GM21737 (cell line): ENCODE measurements around the gene ARHGAP21.

Experiments used
- ATAC-seq: cut with Tn5 transposase; IDR thresholded peaks from one replicate; pipeline ENCODE4 v1.9.1; 2021; ENCODE audit warnings: mild to moderate bottlenecking, moderate library complexity; ENCODE audit not compliant: unreplicated experiment

Gene ARHGAP21

GRCh38 chr10:24542314-24543270, 181.1 kb downstream of the ARHGAP21 start:
- ATAC-seq = no peak

DNA sequence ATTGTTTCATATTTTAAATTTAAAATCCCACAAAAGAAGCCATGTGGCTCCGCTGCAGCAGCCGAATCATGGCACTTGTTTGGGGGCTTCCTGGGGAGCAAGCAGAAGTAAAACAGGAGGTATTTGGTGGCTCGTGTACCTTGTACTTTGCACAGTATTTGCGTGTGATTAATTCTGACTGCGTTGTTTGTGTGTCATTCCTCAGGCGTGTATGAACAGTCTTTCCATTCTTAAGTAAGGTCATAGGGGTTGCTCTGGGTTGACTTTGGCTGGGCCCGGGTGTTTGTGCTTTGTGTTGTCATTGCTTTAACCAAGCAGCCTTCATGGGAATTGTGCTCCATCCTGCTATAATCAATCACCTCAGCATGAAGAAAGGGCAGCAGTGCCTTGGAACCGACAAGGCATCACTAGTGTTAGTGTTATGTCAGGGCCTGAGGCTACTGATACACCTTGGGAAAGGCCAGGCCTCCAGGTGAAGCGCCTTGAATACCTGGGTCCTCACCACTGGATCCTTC, 182.4 kb downstream of the ARHGAP21 start:
- no peak for ATAC-seq

GRCh38 chr10:24536636-24537035, 187.1 kb downstream of the ARHGAP21 start:
- no peak for ATAC-seq

- no peak for ATAC-seq
Measured at GRCh38 chr10:24533981-24534380, 189.7 kb downstream of the ARHGAP21 start.
